GM11168 (cell line): ENCODE results near the gene ESRRB.

Experiments
- in situ Hi-C: fragments of 300-500 bp; cut with MboI; formaldehyde crosslinking; loops from one replicate; pipeline ENCODE4 v1.12.0; 2022; ENCODE audit warnings: low sequenced_read_pairs; ENCODE audit not compliant: unreplicated experiment

Gene ESRRB

GRCh38 chr14:76375947-76376404 is at the start of gene ESRRB:
TSS of gene ESRRB (plus strand) at chr14:76376137. CDS start at chr14:76376402, 265 bp downstream.
- in situ Hi-C loops, result no loop called here

- in situ Hi-C loops, result no loop called here
Measured at GRCh38 chr14:76326918-76327689, 48.8 kb upstream of the ESRRB start.

- in situ Hi-C loops, result no loop called here
Measured at GRCh38 chr14:76328457-76329137, 47.3 kb upstream of the ESRRB start.

- in situ Hi-C loops, result no loop called here
Measured at GRCh38 chr14:76329154-76329928, 46.6 kb upstream of the ESRRB start.

GRCh38 chr14:76329951-76330350 is 46.0 kb upstream of the ESRRB start:
- in situ Hi-C loops, result no loop called here

GRCh38 chr14:76330411-76331327 is 45.3 kb upstream of the ESRRB start:
- in situ Hi-C loops, result no loop called here

GRCh38 chr14:76331328-76332011 is 44.5 kb upstream of the ESRRB start:
- in situ Hi-C loops, result no loop called here

- in situ Hi-C loops, result no loop called here
Measured at GRCh38 chr14:76333664-76334063, 42.3 kb upstream of the ESRRB start.

- in situ Hi-C loops, result no loop called here
Measured at GRCh38 chr14:76334316-76334715, 41.6 kb upstream of the ESRRB start.

GRCh38 chr14:76336876-76337275 is 39.1 kb upstream of the ESRRB start:
- in situ Hi-C loops, result no loop called here

- in situ Hi-C loops, result no loop called here
Measured at GRCh38 chr14:76337635-76338545, 38.0 kb upstream of the ESRRB start.

- in situ Hi-C loops, result no loop called here
Measured at GRCh38 chr14:76339728-76340615, 36.0 kb upstream of the ESRRB start.

- in situ Hi-C loops, result no loop called here
Measured at GRCh38 chr14:76343386-76343785, 32.6 kb upstream of the ESRRB start.

GRCh38 chr14:76346391-76347160 is 29.4 kb upstream of the ESRRB start:
- in situ Hi-C loops, result no loop called here

- in situ Hi-C loops, result no loop called here
Measured at GRCh38 chr14:76348898-76349297, 27.0 kb upstream of the ESRRB start.

- in situ Hi-C loops, result no loop called here
Measured at GRCh38 chr14:76349993-76350392, 25.9 kb upstream of the ESRRB start.

- in situ Hi-C loops, result no loop called here
Measured at GRCh38 chr14:76350671-76351070, 25.3 kb upstream of the ESRRB start.
